ENCODE data around the gene RANBP17.

GRCh38 chr5:171122372-171122771 lies 260.6 kb downstream of the RANBP17 start:
- TF ChIP-seq USF2 (IDR thresholded peaks at IDR 0.05; ENCODE audit: borderline replicate concordance, low read depth, low read length) (no peak), SMC3 (IDR thresholded peaks at IDR 0.05; ENCODE audit: low read depth, low read length) (no peak), CTCF (IDR thresholded peaks at IDR 0.05) (no peak), EZH2phosphoT487 (IDR thresholded peaks at IDR 0.05; ENCODE audit: borderline replicate concordance, low read depth) (no peak), CHD2 (IDR thresholded peaks at IDR 0.05; ENCODE audit: low read length, partially characterized antibody) (no peak), YY1 (IDR thresholded peaks at IDR 0.05; ENCODE audit: low read depth) (no peak), MAX (IDR thresholded peaks at IDR 0.05; ENCODE audit: low read depth) (no peak), POLR2AphosphoS5 (IDR thresholded peaks at IDR 0.05; ENCODE audit: low read depth, low read length) (no peak), FOXM1 (IDR thresholded peaks at IDR 0.05; ENCODE audit: low read depth) (no peak)

Measured in SK-N-SH (cell line).